T1000 (cell line): ENCODE results near the gene TXNRD2.
"Not testable (repeated sequence)": the region's sequence is repeated elsewhere in the genome, so short reads cannot be mapped to it uniquely, and the experiment has no call there.

Source experiments
- DNase-seq: peaks from one replicate; lab custom pipeline; 2025; ENCODE audit warnings: mixed read lengths; lab: John Stamatoyannopoulos, UW

Gene TXNRD2

GRCh38 chr22:19948057-19948760, 6.6 kb upstream of the TXNRD2 start:
- no peak for DNase-seq

GRCh38 chr22:19943082-19944026, 1.7 kb upstream of the TXNRD2 start:
- no peak for DNase-seq

- no peak for DNase-seq
Observed at GRCh38 chr22:19942157-19943081, 801 bp upstream of the TXNRD2 start.

DNA sequence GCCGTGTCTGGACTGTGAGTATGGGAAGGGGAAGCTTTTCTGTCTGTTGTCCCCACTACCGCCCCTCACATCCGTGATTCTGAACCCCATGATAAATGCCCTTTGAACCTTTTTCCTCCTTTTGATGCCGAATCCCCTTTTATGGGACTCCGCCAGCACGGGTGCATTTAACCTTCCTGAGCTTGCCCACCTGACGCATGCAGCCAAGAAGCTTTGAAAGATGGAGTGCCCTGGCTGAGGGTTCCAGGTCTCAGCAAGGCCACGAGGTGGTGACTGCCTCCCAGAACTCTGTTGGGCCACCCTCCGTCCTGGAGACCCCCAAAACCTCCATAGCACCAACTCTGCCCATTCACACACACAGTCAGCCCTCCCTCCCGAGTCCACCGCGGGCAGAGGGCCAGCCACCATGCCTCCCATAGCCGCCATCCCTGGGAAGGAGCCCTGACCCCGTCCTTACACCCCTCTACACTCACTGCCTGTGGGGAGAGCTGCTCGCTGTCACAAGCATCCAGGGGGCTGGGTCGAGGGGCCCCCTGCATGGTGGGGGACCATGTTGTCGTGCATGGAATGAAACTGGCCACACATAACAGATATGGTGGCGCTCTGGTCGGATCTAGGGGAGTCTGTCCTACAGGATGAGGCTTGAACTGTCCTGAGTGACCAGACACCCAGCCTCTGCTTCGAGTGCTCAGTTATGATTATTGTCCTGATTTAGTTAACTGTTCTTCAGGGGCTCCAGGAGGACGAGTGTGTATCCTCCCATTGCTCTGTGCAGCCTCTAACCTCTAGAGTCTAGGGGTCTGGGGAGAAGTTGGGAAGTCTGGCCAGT, 868 bp downstream of the TXNRD2 start:
- DNase-seq: no peak

DNA sequence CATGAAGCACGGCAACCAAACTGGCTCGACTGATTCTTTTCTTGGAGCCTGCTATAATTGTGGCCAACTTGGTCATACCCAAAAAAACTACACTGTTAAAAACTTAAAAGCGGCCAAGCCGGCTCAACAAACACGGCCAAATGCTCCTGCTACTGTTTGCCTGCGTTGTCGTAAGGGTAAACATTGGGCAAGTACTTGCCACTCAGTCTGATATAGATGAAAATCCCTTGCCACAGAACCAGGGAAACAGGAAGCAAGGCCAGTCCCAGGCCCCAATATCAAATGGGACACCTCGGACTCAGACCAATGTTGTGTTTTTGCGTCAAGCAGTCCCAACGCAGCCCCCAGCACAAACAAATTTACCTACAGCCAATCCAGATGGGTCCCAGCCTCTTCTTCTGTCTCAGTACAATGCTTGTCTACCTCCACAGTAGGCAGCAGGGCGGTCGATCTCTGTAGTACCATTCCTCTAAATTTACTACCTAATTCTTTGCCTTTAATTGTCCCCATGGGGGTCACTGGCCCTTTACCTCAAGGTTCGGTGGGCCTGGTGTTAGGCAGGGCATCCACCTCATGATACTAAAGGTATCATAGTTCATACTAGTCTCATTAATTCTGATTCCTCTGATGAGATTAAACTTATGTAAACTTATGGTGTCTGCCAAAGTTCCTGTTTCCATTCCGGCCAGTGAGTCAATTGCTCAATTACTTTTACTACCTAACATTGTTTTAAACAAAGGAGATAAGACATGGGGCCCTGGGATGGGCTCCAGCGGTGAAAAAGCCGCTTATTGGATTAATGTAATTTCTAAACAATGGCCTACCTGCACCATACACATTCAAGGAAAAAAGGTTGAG, 3.8 kb downstream of the TXNRD2 start:
- DNase-seq: no peak

GRCh38 chr22:19936513-19936912, 5.1 kb downstream of the TXNRD2 start:
- no peak for DNase-seq

- DNase-seq: not testable (repeated sequence)
Observed at GRCh38 chr22:19935123-19935718, 6.4 kb downstream of the TXNRD2 start.

DNA sequence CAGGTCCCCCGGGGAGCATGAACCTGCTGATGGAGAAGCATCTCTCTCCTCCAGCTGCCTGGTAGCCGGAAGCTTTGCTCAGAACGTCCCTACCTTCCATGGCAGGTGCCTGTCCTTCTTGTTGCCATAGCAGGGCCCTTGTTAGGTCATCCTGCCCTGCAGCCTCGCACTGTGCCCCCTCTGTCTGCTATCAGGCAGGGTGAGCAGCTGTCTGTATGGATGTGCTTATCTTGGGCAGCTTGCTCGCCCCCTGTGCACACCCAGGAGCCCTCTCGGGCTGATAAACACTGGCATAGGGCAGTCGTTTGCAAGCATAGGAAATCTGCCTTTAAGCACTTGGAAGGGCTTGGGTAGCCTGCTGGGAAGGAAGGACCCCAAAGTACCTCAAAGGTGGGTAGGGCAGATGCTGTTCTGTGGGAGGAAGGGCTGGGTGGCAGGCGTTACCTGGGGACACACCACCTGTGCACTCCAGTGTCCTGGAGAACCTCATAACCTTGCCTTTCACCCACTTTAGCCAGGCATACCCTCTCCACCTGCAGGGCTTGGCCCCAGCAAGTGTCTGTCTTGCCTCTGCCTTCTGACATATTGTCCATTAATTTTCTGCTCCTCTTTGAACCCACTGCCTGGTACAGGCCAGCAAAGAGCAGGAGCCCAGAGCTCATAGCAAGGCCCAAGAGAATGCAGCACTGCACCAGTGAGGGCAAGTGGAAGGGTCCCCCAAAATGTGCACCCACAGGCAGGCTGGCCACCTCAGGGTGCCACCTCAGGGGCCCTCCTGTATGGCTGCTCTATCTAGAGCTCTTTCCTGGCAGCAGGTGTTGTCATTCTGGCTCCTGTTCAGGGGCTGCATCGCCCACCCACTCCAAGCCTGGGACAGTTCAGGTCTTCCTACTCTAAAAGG, 8.0 kb downstream of the TXNRD2 start:
- no peak for DNase-seq

GRCh38 chr22:19932367-19933206, 9.0 kb downstream of the TXNRD2 start:
- DNase-seq: no peak

- no peak for DNase-seq
Observed at GRCh38 chr22:19931514-19931913, 10.1 kb downstream of the TXNRD2 start.

- no peak for DNase-seq
Observed at GRCh38 chr22:19930551-19931486, 10.8 kb downstream of the TXNRD2 start.

- no peak for DNase-seq
Observed at GRCh38 chr22:19929586-19930550, 11.8 kb downstream of the TXNRD2 start.

DNA sequence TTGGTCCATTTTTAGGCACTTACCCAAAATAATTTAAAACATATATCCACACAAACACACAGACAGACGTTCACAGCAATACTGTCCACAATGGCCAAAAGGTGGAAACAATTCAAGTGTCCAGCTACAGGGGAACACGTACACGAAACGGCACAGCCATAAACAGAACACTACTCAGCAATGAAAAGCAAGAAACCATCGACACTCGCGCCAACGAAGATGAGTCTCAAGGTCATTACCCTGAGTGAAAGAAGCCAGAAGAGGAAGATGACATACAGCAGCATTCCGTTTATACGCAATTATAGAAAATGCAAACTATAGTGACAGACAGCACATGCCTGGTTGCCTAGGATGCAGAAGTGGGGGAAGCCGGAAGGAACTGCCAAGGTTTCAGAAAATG, 13.4 kb downstream of the TXNRD2 start:
- no peak for DNase-seq

DNA sequence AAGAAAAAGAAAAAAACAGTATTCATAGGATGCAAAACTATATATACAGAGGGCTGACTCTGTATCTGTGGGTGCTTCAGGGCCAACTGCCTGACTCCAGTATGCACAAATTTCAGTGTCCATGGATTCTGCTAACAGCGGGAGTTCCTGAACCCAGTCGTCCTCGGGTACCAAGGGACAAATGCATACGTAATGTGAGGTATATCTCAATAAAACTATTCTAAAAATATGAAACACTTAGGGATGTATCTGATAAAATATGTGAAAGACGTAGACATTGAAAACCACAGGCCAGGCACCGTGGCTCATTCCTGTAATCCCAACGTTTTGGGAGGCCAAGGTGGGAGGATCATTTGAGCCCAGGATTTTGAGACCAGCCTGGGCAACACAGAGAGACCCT, 13.9 kb downstream of the TXNRD2 start:
- no peak for DNase-seq

DNA sequence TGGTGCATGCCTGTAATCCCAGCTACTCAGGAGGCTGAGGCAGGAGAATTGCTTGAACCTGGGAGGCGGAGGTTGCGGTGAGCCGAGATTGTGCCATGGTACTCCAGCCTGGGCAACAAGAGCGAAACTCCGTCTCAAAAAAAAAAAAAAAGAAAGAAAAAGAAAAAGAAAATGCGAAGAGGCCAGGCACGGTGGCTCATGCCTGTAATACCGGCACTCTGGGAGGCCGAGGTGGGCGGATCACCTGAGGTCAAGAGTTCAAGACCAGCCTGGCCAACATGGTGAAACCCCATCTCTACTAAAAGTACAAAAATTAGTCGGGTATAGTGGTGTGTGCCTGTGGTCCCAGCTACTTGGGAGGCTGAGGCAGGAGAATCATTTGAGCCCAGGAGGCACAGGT, 15.6 kb downstream of the TXNRD2 start:
- DNase-seq: not testable (repeated sequence)
